OCI-LY7 (cell line): ENCODE results near the gene CD247. TPM values are rescaled to one million over a fixed set of nuclear protein-coding genes. Genes with fewer than 3 reads are reported as not detected.

Experiments
- BruUV-seq: library from RNA; stranded (reverse); fragments of 400-500 nt; replicated peaks from 2 replicates; lab custom pipeline; 2021; lab: Mats Ljungman, UMichigan
- CTCF ChIA-PET: fragments of 300-600 bp; sonication (Branson Sonifier 250); formaldehyde crosslinking; loops from one replicate; lab custom pipeline; 2022; ENCODE audit warnings: antibody characterized with exemption; ENCODE audit not compliant: unreplicated experiment; lab: Charles Lee
- POLR2A ChIA-PET: fragments of 300-600 bp; sonication (Branson Sonifier 250); formaldehyde crosslinking; loops from one replicate; lab custom pipeline; 2022; ENCODE audit warnings: antibody characterized with exemption; lab: Charles Lee
- DNase-seq: peaks from one replicate; pipeline ENCODE4 v3.0.0-alpha.2; 2015; ENCODE audit warnings: low spot score
- H2AFZ ChIP-seq: fragments of 200-600 bp; sonication (generic), shearing (Covaris generic); 2 replicates; pipeline ENCODE4 v1.6.1; 2014; ENCODE audit warnings: mild to moderate bottlenecking, antibody characterized with exemption, low read length, moderate library complexity
- H3K27ac ChIP-seq: fragments of 200-600 bp; sonication (generic); 2 replicates; pipeline ENCODE4 v1.5.1; 2014; ENCODE audit warnings: mixed run types, low read depth, mild to moderate bottlenecking, moderate library complexity, low read length, inconsistent platforms; ENCODE audit not compliant: poor library complexity, severe bottlenecking
- H3K36me3 ChIP-seq: fragments of 200-600 bp; sonication (generic); 2 replicates; pipeline ENCODE4 v1.6.1; 2014; ENCODE audit warnings: mild to moderate bottlenecking, antibody characterized with exemption, low read length, moderate library complexity, mixed read lengths; ENCODE audit not compliant: insufficient read depth
- H3K4me1 ChIP-seq: fragments of 200-600 bp; sonication (generic); 2 replicates; pipeline ENCODE4 v1.5.1; 2014; ENCODE audit warnings: mild to moderate bottlenecking, low read length; ENCODE audit not compliant: insufficient read depth, poor library complexity, severe bottlenecking
- H3K4me2 ChIP-seq: fragments of 200-600 bp; sonication (generic); 2 replicates; pipeline ENCODE4 v1.6.1; 2014; ENCODE audit warnings: mild to moderate bottlenecking, low read length
- H3K4me3 ChIP-seq: fragments of 200-600 bp; sonication (generic); 2 replicates; pipeline ENCODE4 v1.5.1; 2014; ENCODE audit warnings: mild to moderate bottlenecking, low read depth, low read length; ENCODE audit not compliant: poor library complexity, severe bottlenecking
- H3K79me2 ChIP-seq: fragments of 200-600 bp; sonication (generic); 2 replicates; pipeline ENCODE4 v1.6.1; 2016; ENCODE audit warnings: low read depth, mild to moderate bottlenecking, low read length, moderate library complexity, mixed read lengths; ENCODE audit not compliant: insufficient read depth
- H3K9me2 ChIP-seq: fragments of 200-600 bp; sonication (generic); 2 replicates; pipeline ENCODE4 v1.6.1; 2016; ENCODE audit warnings: mild to moderate bottlenecking, low read length, mixed read lengths; ENCODE audit not compliant: insufficient read depth
- H3K9me3 ChIP-seq: fragments of 200-600 bp; sonication (generic); 2 replicates; pipeline ENCODE4 v1.6.1; 2014; ENCODE audit warnings: mild to moderate bottlenecking, mixed run types, low read length, mixed read lengths
- H4K20me1 ChIP-seq: fragments of 200-600 bp; sonication (generic); 2 replicates; pipeline ENCODE4 v1.6.1; 2014; ENCODE audit warnings: mild to moderate bottlenecking, antibody characterized with exemption, low read length, moderate library complexity, mixed read lengths; ENCODE audit not compliant: insufficient read depth
- EZH2phosphoT487 ChIP-seq: fragments of 200-600 bp; sonication (generic); IDR thresholded peaks from 2 replicates; pipeline ENCODE4 v1.6.1; 2018; ENCODE audit warnings: low read depth, borderline replicate concordance, mild to moderate bottlenecking, mixed run types, antibody characterized with exemption, low read length, moderate library complexity, mixed read lengths
- intact Hi-C: fragments of 100-400 bp; cut with micrococcal nuclease; formaldehyde crosslinking; loops from one replicate; pipeline ENCODE4 v1.10.0; 2022; ENCODE audit not compliant: unreplicated experiment
- total RNA-seq, 2 experiments: library from RNA; depleted of rRNA in 1 of 2; stranded (reverse); fragments of >200 nt in 1 of 2; shearing (Covaris generic) in 1 of 2; gene quantifications; 2 replicates each; pipeline ENCODE4 v1.2.3, GENCODE V29; 2014 to 2022
- TF ChIP-seq, protein P1 (sequence below): fragments of 200-600 bp; sonication (generic); conservative IDR thresholded peaks from 2 replicates; pipeline ENCODE4 v1.5.1; 2014; ENCODE audit warnings: mild to moderate bottlenecking, antibody characterized with exemption, low read length, moderate library complexity, mixed read lengths

CD247 gene
- total RNA-seq, 2 experiments from 2014 or later, result 1.6 to 2.2 TPM

DNA sequence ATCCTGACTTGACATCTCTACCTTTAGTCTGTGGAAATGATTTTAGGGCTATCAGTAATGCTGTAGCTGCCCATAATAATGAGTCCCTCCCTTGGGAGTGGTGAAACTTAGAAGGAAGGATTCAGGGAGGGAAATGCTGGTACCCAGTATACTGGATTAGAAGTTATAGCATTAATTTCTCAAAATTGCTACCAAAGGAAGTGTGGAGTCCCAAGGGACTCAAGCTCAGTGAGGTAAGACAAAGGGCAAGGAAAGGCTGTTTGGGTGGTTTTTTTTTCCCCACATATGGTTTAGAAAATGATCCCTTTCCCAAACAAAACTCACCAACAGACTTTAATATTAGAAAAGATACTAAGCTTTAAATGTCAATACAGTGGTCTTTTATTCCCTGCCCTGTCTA is 99.9 kb downstream of the CD247 start:
- POLR2A ChIA-PET, result interaction anchor here (0.9 to 1.4 kb wide), 2 partner anchors 9 to 57 kb away, joined by 4 read pairs; no protein-coding TSS in a partner anchor
- CTCF ChIA-PET, result interaction anchor here (1.1 kb wide), 1 partner anchor 17 kb away, joined by 3 read pairs; no protein-coding TSS in a partner anchor
- H3K4me3 ChIP-seq, result no peak overlapping the region
- H4K20me1 ChIP-seq, result peaks cover 6% of the 10 kb centered on the region; the same call in 1 of the 2 replicates
- no peaks in the 10 kb centered on the region for H3K9me3 ChIP-seq
- peak overlapping the region; percentile 53 for H3K4me2 ChIP-seq
- BruUV-seq, result no TSS peak
- peaks cover 70% of the 10 kb centered on the region for H3K36me3 ChIP-seq
- no peaks in the 10 kb centered on the region for H3K9me2 ChIP-seq
- H3K27ac ChIP-seq, result no peak overlapping the region
- TF ChIP-seq, protein P1, sequence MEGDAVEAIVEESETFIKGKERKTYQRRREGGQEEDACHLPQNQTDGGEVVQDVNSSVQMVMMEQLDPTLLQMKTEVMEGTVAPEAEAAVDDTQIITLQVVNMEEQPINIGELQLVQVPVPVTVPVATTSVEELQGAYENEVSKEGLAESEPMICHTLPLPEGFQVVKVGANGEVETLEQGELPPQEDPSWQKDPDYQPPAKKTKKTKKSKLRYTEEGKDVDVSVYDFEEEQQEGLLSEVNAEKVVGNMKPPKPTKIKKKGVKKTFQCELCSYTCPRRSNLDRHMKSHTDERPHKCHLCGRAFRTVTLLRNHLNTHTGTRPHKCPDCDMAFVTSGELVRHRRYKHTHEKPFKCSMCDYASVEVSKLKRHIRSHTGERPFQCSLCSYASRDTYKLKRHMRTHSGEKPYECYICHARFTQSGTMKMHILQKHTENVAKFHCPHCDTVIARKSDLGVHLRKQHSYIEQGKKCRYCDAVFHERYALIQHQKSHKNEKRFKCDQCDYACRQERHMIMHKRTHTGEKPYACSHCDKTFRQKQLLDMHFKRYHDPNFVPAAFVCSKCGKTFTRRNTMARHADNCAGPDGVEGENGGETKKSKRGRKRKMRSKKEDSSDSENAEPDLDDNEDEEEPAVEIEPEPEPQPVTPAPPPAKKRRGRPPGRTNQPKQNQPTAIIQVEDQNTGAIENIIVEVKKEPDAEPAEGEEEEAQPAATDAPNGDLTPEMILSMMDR, result no peak
- no peak for TF ChIP-seq EZH2phosphoT487
- intact Hi-C loops, result no loop called here
- no peaks in the 10 kb centered on the region for H3K79me2 ChIP-seq
- H2AFZ ChIP-seq, result no peak overlapping the region
- H3K4me1 ChIP-seq, result peaks cover 14% of the 10 kb centered on the region
- DNase-seq, result peak; percentile 61

- H3K36me3 ChIP-seq, result peaks cover 83% of the 10 kb centered on the region
- peaks cover 6% of the 10 kb centered on the region; the same call in 1 of the 2 replicates for H4K20me1 ChIP-seq
- BruUV-seq, result no TSS peak
- peaks cover 18% of the 10 kb centered on the region for H3K4me1 ChIP-seq
- H3K27ac ChIP-seq, result no peak overlapping the region
- no peaks in the 10 kb centered on the region for H3K79me2 ChIP-seq
- TF ChIP-seq EZH2phosphoT487, result no peak
- TF ChIP-seq, protein P1, result no peak
- no peaks in the 10 kb centered on the region for H3K9me2 ChIP-seq
- H2AFZ ChIP-seq, result no peak overlapping the region
- H3K4me3 ChIP-seq, result no peak overlapping the region
- no peaks in the 10 kb centered on the region for H3K9me3 ChIP-seq
- ChIA-PET CTCF (no interaction called here), POLR2A (no interaction called here)
- DNase-seq, result no peak
- intact Hi-C loops, result no loop called here
- H3K4me2 ChIP-seq, result no peak overlapping the region
These were observed 101.8 kb downstream of the CD247 start for GRCh38 chr1:167416506-167416905.

DNA sequence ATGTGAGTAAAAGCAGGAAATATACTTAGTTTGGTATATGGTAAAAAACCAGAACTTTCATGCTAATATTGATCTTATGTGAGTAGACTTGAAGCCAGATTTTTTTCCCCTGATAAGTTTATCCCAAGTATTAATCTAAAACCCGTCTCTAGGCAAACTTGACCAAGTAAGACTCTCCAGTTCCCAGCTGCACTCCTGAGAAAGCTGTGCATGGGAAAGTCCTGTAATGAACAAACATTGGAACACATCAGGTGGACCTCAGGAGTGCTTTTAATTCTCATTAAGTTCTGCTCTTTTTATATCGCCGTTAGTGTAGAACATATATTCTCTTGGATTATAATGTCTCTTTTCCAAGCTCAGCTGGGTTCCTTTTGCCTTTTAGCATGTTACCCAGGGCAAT is 105.0 kb downstream of the CD247 start:
- H3K36me3 ChIP-seq, result peaks cover 79% of the 10 kb centered on the region
- CTCF ChIA-PET, result no interaction called here

More for the DNA sequence above, 105.0 kb downstream of the CD247 start:
- Histone ChIP-seq H3K4me3 (no peak overlapping the region), H4K20me1 (peaks cover 6% of the 10 kb centered on the region; the same call in 1 of the 2 replicates), H3K4me2 (no peak overlapping the region), H3K79me2 (no peaks in the 10 kb centered on the region), H3K9me2 (no peaks in the 10 kb centered on the region), H3K9me3 (no peaks in the 10 kb centered on the region), H3K4me1 (peaks cover 11% of the 10 kb centered on the region), H2AFZ (no peak overlapping the region), H3K27ac (no peak overlapping the region)
- no peak for TF ChIP-seq EZH2phosphoT487
- TF ChIP-seq, protein P1, result no peak
- no peak for DNase-seq
- POLR2A ChIA-PET, result no interaction called here
- intact Hi-C loops, result no loop called here
- BruUV-seq, result no TSS peak
